ENCODE measurements around the gene POPDC3. TPM values are rescaled to one million over a fixed set of nuclear protein-coding genes. Genes with fewer than 3 reads are reported as not detected.

The POPDC3 gene
- total RNA-seq, 1 donor from 2014 or later: 8.2 TPM

DNA sequence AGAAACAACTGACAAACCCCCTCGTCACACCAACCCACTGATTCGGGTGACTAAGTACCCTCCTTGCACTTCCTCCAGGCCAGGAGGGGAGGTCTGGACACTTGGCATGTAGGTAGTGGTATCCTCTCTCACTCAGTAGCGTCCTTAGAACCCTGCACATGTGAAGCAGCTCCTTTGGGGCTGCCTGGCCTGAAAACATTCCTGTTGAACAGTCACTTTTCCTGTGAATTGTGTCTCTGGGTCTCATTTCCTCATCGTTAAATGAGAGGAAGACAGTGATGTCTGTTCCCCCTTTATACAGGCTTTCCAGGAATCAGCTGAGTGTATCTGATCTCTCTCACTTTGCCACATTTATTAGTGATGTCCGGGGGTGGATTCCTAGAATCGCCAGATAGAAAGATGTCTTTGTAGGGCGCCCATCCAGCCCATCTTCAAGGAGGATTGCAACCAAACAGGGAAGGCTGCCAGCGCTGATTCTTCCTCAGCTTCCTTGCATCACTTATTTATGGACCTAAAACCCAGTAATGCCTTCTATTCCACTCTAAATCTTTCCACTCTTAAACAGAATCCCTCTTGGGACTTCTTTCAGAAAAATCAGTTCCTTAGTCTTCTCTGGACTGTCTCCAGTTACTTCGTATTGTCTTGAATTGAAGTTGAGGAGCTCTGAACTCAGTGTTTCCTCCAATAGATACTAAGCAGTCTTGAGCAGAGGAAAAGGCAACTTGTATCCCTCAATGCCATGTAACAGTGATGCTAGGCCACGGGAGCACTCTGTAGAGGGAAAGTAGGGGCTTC, 9.4 kb upstream of the POPDC3 start:
- Histone ChIP-seq H3K9me3 (ENCODE audit: low read depth) (no peaks in the 10 kb centered on the region), H3K4me2 (no peak overlapping the region), H3K9ac (no peak overlapping the region), H4K20me1 (ENCODE audit: low read depth) (no peaks in the 10 kb centered on the region), H3K4me1 (no peaks in the 10 kb centered on the region), H3K27ac (no peak overlapping the region), H3K27me3 (no peaks in the 10 kb centered on the region), H3K4me3 (no peak overlapping the region), H2AFZ (replicated peaks) (peak overlapping the region; percentile 7), H3K79me2 (ENCODE audit: low read depth) (no peaks in the 10 kb centered on the region), H3F3A (ENCODE audit: low read depth) (no peaks in the 10 kb centered on the region), H3K36me3 (no peaks in the 10 kb centered on the region)
- H3K27me3 Mint-ChIP-seq (ENCODE audit: insufficient read depth, low read depth): peaks cover 4% of the 10 kb centered on the region
- no peak overlapping the region for H3K4me3 Mint-ChIP-seq
- TF ChIP-seq EZH2 (IDR thresholded peaks at IDR 0.05): no peak
- TF ChIP-seq, protein P1, sequence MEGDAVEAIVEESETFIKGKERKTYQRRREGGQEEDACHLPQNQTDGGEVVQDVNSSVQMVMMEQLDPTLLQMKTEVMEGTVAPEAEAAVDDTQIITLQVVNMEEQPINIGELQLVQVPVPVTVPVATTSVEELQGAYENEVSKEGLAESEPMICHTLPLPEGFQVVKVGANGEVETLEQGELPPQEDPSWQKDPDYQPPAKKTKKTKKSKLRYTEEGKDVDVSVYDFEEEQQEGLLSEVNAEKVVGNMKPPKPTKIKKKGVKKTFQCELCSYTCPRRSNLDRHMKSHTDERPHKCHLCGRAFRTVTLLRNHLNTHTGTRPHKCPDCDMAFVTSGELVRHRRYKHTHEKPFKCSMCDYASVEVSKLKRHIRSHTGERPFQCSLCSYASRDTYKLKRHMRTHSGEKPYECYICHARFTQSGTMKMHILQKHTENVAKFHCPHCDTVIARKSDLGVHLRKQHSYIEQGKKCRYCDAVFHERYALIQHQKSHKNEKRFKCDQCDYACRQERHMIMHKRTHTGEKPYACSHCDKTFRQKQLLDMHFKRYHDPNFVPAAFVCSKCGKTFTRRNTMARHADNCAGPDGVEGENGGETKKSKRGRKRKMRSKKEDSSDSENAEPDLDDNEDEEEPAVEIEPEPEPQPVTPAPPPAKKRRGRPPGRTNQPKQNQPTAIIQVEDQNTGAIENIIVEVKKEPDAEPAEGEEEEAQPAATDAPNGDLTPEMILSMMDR (IDR thresholded peaks at IDR 0.05): no peak
- TF ChIP-seq EZH2phosphoT487 (IDR thresholded peaks at IDR 0.05): no peak
- H3K4me1 Mint-ChIP-seq: peaks cover 3% of the 10 kb centered on the region
- H3K27ac Mint-ChIP-seq: no peak overlapping the region
- no peaks in the 10 kb centered on the region for H3K9me3 Mint-ChIP-seq
- no peak for DNase-seq (ENCODE audit: low spot score)
- no peaks in the 10 kb centered on the region for H3K36me3 Mint-ChIP-seq

GRCh38 chr6:105188251-105188650, 8.4 kb upstream of the POPDC3 start:
- H3K4me1 Mint-ChIP-seq: peaks cover 3% of the 10 kb centered on the region
- Histone ChIP-seq H3K27ac (no peak overlapping the region), H3K36me3 (no peaks in the 10 kb centered on the region), H3K4me3 (no peak overlapping the region), H3K27me3 (no peaks in the 10 kb centered on the region), H3F3A (ENCODE audit: low read depth) (no peaks in the 10 kb centered on the region), H2AFZ (replicated peaks) (no peak overlapping the region), H3K79me2 (ENCODE audit: low read depth) (no peaks in the 10 kb centered on the region), H4K20me1 (ENCODE audit: low read depth) (no peaks in the 10 kb centered on the region), H3K4me1 (no peaks in the 10 kb centered on the region), H3K4me2 (no peak overlapping the region), H3K9ac (no peak overlapping the region), H3K9me3 (ENCODE audit: low read depth) (no peaks in the 10 kb centered on the region)
- H3K9me3 Mint-ChIP-seq: no peaks in the 10 kb centered on the region
- H3K27ac Mint-ChIP-seq: no peak overlapping the region
- TF ChIP-seq EZH2 (IDR thresholded peaks at IDR 0.05) (no peak), EZH2phosphoT487 (IDR thresholded peaks at IDR 0.05) (no peak)
- TF ChIP-seq, protein P1 (IDR thresholded peaks at IDR 0.05): no peak
- no peaks in the 10 kb centered on the region for H3K36me3 Mint-ChIP-seq
- peaks cover 4% of the 10 kb centered on the region for H3K27me3 Mint-ChIP-seq (ENCODE audit: insufficient read depth, low read depth)
- no peak for DNase-seq (ENCODE audit: low spot score)
- H3K4me3 Mint-ChIP-seq: no peak overlapping the region

DNA sequence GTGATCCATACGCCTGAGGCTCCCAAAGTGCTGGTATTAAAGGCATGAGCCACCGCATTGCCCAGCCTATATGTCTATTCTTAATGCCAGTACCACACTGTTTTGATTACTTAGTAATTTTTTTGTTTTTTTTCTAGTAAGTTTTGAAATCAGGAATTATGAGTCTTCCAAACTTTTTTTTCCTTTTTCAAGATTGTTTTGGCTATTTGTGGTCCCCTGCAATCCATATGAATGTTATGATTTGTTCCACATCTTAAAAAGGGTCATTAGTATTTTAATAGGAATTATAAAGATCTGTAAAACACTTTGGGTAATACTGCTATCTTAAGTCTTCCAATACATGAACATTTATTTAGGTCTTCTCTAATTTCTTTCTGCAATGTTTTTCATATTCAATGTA, 6.8 kb upstream of the POPDC3 start:
- Mint-ChIP-seq H3K9me3 (no peaks in the 10 kb centered on the region), H3K27me3 (ENCODE audit: insufficient read depth, low read depth) (peaks cover 4% of the 10 kb centered on the region)

More for the DNA sequence above, 6.8 kb upstream of the POPDC3 start:
- Histone ChIP-seq H3K27me3 (no peaks in the 10 kb centered on the region), H3F3A (ENCODE audit: low read depth) (peaks cover 8% of the 10 kb centered on the region), H3K36me3 (no peaks in the 10 kb centered on the region), H2AFZ (replicated peaks) (no peak overlapping the region), H3K27ac (no peak overlapping the region), H3K79me2 (ENCODE audit: low read depth) (no peaks in the 10 kb centered on the region), H3K9ac (no peak overlapping the region), H3K4me1 (peaks cover 10% of the 10 kb centered on the region), H4K20me1 (ENCODE audit: low read depth) (no peaks in the 10 kb centered on the region), H3K9me3 (ENCODE audit: low read depth) (no peaks in the 10 kb centered on the region), H3K4me2 (no peak overlapping the region), H3K4me3 (no peak overlapping the region)
- Mint-ChIP-seq H3K4me3 (no peak overlapping the region), H3K4me1 (peaks cover 3% of the 10 kb centered on the region), H3K36me3 (no peaks in the 10 kb centered on the region), H3K27ac (no peak overlapping the region)
- TF ChIP-seq EZH2phosphoT487 (IDR thresholded peaks at IDR 0.05) (no peak), EZH2 (IDR thresholded peaks at IDR 0.05) (no peak)
- TF ChIP-seq, protein P1 (IDR thresholded peaks at IDR 0.05): no peak
- DNase-seq (ENCODE audit: low spot score): no peak

Measured in neural progenitor cell (in vitro differentiated cells).